Measurements from ENCODE around the gene PLEKHM2.

DNA sequence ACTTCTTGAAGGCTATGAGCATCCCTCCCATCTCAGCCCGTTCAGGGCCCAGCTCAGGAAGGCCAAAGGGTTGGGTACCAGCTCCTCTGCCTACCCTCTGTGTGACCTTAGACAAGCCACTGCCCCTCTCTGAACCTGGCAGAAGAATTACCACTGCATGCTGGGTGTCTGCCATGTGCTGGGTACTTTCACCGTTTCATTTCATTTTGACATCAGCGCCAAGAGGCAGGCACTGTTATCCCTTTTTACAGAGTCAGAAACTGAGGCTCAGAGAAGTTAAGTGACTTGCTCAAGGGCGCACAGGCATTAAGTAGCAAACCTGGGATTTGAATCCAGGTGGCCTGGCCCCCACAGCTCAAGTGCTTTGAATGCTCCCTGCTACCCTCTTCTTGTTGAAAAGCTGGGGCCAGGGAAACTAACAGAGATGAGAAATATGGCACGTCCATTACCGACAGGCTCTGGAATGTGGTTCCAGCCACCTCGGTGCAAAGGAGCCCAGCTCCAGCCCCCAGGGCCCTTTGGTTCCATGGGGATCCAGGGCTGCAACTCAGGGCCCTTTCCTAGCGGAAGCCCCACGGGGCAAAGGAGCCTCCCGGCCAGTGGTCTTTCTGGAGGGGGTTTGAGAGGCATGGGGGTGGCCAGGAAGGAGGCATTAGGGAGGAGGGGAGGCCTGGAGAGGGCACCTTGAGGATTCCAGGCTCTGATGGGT, 64.7 kb downstream of the PLEKHM2 start:
- TF ChIP-seq, protein P1, sequence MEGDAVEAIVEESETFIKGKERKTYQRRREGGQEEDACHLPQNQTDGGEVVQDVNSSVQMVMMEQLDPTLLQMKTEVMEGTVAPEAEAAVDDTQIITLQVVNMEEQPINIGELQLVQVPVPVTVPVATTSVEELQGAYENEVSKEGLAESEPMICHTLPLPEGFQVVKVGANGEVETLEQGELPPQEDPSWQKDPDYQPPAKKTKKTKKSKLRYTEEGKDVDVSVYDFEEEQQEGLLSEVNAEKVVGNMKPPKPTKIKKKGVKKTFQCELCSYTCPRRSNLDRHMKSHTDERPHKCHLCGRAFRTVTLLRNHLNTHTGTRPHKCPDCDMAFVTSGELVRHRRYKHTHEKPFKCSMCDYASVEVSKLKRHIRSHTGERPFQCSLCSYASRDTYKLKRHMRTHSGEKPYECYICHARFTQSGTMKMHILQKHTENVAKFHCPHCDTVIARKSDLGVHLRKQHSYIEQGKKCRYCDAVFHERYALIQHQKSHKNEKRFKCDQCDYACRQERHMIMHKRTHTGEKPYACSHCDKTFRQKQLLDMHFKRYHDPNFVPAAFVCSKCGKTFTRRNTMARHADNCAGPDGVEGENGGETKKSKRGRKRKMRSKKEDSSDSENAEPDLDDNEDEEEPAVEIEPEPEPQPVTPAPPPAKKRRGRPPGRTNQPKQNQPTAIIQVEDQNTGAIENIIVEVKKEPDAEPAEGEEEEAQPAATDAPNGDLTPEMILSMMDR (conservative IDR thresholded peaks at IDR 0.05 in 1 of 2, IDR thresholded peaks at IDR 0.05 in 1 of 2; ENCODE audit: extremely low read depth in 1 of 2, insufficient read depth in 1 of 2, low read depth in 1 of 2, low read length in 2 of 2), result no peak
- TF ChIP-seq EZH2 (IDR thresholded peaks at IDR 0.05; ENCODE audit: borderline replicate concordance, low read length), result no peak

Measured in mammary epithelial cell (primary cell).